Progenitor cell of endocrine pancreas (in vitro differentiated cells): ENCODE results near the gene CDR2. TPM values are rescaled to one million over a fixed set of nuclear protein-coding genes. Genes with fewer than 3 reads are reported as not detected.

ENCODE experiments used
- DNase-seq: peaks from one replicate; pipeline ENCODE4 v3.0.0; 2021; ENCODE audit warnings: low spot score; ENCODE audit not compliant: unreplicated experiment
- H3K27ac Mint-ChIP-seq: 2 replicates; pipeline ENCODE4 v1.8.0; 2021; ENCODE audit warnings: mild to moderate bottlenecking, moderate library complexity, mixed read lengths
- H3K27me3 Mint-ChIP-seq: 2 replicates; pipeline ENCODE4 v1.8.0; 2021; ENCODE audit warnings: mixed read lengths
- H3K36me3 Mint-ChIP-seq: 2 replicates; pipeline ENCODE4 v1.8.0; 2022; ENCODE audit warnings: mixed read lengths; ENCODE audit not compliant: insufficient read depth
- H3K4me1 Mint-ChIP-seq: 2 replicates; pipeline ENCODE4 v1.8.0; 2021; ENCODE audit warnings: low read depth, mixed read lengths
- H3K4me3 Mint-ChIP-seq: 2 replicates; pipeline ENCODE4 v1.8.0; 2021; ENCODE audit warnings: low read depth, mild to moderate bottlenecking, moderate library complexity, mixed read lengths
- H3K9me3 Mint-ChIP-seq: 2 replicates; pipeline ENCODE4 v1.8.0; 2021; ENCODE audit warnings: low read depth, mixed read lengths
- total RNA-seq: library from RNA; stranded (reverse); gene quantifications from 2 replicates; pipeline ENCODE4 v1.2.1, GENCODE V29; 2021
- TF ChIP-seq, protein P1 (sequence below): fragments of 200-600 bp; sonication (generic); IDR thresholded peaks from one replicate; pipeline ENCODE4 v1.5.0; 2021; ENCODE audit warnings: antibody characterized with exemption, mild to moderate bottlenecking; ENCODE audit not compliant: unreplicated experiment

The CDR2 gene
- total RNA-seq, 1 donor from 2014 or later, result 16.6 TPM

DNA sequence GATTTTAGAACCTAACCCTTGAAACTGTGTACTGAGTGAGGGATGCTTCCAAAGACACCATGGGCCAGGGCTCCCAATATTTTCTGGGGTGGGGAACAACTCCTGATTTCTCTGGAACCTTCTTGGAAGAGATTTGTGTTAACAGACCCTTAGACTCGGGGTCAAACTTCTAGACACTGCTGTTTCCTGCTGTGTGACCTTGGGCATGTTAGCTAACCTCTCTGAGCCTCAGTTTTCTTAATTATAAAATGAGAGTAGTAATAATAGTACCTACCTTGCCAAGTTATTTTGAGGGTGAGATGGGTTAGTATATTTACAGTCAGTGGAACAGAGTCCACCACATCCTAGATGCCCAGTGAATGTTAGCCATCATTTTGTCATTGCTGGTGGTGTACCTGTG, 58.4 kb downstream of the CDR2 start:
- DNase-seq, result no peak
- H3K9me3 Mint-ChIP-seq, result no peaks in the 10 kb centered on the region
- H3K27me3 Mint-ChIP-seq, result no peaks in the 10 kb centered on the region
- H3K36me3 Mint-ChIP-seq, result peaks cover 17% of the 10 kb centered on the region
- H3K4me1 Mint-ChIP-seq, result peaks cover 3% of the 10 kb centered on the region
- H3K27ac Mint-ChIP-seq, result no peak overlapping the region
- H3K4me3 Mint-ChIP-seq, result no peak overlapping the region
- TF ChIP-seq, protein P1, sequence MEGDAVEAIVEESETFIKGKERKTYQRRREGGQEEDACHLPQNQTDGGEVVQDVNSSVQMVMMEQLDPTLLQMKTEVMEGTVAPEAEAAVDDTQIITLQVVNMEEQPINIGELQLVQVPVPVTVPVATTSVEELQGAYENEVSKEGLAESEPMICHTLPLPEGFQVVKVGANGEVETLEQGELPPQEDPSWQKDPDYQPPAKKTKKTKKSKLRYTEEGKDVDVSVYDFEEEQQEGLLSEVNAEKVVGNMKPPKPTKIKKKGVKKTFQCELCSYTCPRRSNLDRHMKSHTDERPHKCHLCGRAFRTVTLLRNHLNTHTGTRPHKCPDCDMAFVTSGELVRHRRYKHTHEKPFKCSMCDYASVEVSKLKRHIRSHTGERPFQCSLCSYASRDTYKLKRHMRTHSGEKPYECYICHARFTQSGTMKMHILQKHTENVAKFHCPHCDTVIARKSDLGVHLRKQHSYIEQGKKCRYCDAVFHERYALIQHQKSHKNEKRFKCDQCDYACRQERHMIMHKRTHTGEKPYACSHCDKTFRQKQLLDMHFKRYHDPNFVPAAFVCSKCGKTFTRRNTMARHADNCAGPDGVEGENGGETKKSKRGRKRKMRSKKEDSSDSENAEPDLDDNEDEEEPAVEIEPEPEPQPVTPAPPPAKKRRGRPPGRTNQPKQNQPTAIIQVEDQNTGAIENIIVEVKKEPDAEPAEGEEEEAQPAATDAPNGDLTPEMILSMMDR, result no peak

DNA sequence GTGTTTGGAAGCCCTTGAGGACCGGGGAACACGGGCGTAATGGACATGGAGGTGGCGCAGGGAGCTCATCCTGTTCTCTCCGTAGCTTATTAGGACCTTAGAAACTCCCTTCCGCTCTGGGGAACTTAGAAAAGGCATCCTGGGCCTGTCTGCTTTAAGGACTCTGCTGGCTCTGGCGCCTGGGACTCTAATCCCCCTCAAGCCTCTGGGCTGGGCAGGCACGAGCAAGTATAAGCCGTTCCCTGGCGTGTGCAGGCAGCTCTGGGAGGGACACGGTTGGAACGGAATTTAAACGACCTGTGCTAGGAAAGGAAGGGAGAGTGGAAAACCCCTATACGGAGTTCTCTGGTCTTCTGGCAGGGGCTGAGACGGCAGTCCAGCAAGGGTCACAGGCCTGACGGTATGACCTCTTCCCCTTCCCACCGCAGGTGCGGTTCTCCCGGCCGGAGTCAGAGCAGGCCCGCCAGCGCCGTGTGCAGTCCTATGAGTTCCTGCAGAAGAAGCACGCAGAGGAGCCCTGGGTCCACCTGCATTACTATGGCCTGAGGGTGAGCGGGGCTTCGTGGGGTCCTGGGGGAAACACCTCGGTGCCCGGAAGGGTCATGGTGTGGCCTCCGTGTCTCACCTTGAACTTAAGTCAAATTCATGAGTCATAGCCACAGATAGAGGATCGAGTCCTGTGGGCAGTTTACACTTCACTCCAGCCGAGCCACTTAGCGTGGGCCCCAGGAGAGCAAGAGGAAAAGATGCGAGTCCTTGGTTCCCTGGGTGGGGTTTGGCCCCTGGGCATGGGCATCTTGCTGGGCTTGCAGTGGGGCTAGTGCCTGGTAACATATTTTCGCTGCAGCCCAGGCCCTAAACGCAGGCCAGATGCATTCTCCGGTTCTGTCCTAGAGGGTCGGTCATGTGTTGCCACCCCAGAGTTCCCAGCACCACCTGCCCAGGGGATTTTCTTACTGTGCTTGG, 59.5 kb downstream of the CDR2 start:
- TF ChIP-seq, protein P1, result no peak
- Mint-ChIP-seq H3K4me1 (peaks cover 3% of the 10 kb centered on the region), H3K4me3 (no peak overlapping the region), H3K9me3 (no peaks in the 10 kb centered on the region), H3K27ac (no peak overlapping the region), H3K36me3 (peaks cover 17% of the 10 kb centered on the region), H3K27me3 (no peaks in the 10 kb centered on the region)
- no peak for DNase-seq

GRCh38 chr16:22313876-22314470, 60.4 kb downstream of the CDR2 start:
- H3K4me1 Mint-ChIP-seq, result peaks cover 3% of the 10 kb centered on the region
- TF ChIP-seq, protein P1, result no peak
- no peaks in the 10 kb centered on the region for H3K27me3 Mint-ChIP-seq
- no peak overlapping the region for H3K4me3 Mint-ChIP-seq
- H3K36me3 Mint-ChIP-seq, result peaks cover 16% of the 10 kb centered on the region
- DNase-seq, result no peak
- no peak overlapping the region for H3K27ac Mint-ChIP-seq
- H3K9me3 Mint-ChIP-seq, result no peaks in the 10 kb centered on the region

GRCh38 chr16:22312897-22313781, 61.3 kb downstream of the CDR2 start:
- Mint-ChIP-seq H3K9me3 (no peaks in the 10 kb centered on the region), H3K4me1 (peaks cover 3% of the 10 kb centered on the region), H3K27me3 (no peaks in the 10 kb centered on the region), H3K27ac (no peak overlapping the region), H3K4me3 (no peak overlapping the region), H3K36me3 (peaks cover 14% of the 10 kb centered on the region)
- TF ChIP-seq, protein P1, result no peak
- no peak for DNase-seq

DNA sequence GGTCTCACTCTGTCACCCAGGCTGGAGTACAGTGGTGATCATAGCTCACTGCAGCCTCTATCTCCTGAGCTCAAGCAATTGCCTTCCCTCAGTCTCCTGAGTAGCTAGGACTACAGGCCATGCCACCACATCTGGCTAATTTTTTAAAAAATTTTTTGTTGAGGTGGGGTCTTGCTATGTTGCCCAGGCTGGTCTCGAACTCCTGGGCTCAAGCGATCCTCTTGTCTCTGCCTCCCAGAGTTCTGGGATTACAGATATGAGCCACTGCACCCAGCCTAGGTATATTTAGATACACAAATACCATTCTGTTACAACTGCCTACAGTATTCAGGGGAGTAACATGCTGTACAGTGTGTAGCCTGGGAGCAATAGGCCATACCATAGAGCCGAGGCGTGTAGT, 62.9 kb downstream of the CDR2 start:
- TF ChIP-seq, protein P1, result no peak
- Mint-ChIP-seq H3K27ac (peak overlapping the region; percentile 1), H3K27me3 (no peaks in the 10 kb centered on the region), H3K4me1 (no peaks in the 10 kb centered on the region), H3K4me3 (no peak overlapping the region), H3K36me3 (peaks cover 15% of the 10 kb centered on the region), H3K9me3 (no peaks in the 10 kb centered on the region)
- DNase-seq, result no peak
